Esophagus mucosa (tissue), 1 donor: ENCODE results near the gene CABP4. TPM values are rescaled to one million over a fixed set of nuclear protein-coding genes. Genes with fewer than 3 reads are reported as not detected.
A peak's percentile ranks its signal among the peaks of the same experiment; 100 is the strongest.

Experiments used
- ATAC-seq: fragments of 200-7000 bp; cut with Tn5 transposase; one replicate; pipeline ENCODE4 v1.9.1; 2020
- total RNA-seq: library from RNA; stranded (reverse); gene quantifications from one replicate; pipeline ENCODE4 v1.2.4, GENCODE V29; 2023
- donor health status: DM: yes; HTN: yes; CAD: no.

Gene CABP4
- 0.24 TPM for total RNA-seq

DNA sequence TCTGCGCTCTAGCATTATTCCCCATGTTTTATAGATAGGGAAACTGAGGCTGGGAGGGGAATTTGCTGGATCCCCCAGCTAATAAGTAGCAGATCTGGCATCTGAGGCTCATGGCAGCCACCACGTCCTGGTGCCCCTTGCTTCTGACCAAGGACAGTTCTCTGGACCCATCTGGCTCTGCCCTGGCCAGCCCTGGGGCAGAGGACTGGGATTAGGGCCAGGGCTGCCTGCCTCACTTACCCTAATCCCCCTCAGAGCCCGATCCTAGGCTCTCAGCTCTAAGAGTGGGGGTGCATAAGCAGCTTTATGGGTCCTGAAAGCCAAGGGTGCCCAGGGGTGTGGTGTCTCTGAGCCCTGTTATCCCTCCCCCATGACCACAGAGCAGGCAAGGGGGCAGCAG lies at the start of gene CABP4:
TSS of gene CABP4 (plus strand) at position 301 of the 400 bp plus-strand sequence. CDS start at position 371, 70 bp downstream.
- no peak for ATAC-seq

DNA sequence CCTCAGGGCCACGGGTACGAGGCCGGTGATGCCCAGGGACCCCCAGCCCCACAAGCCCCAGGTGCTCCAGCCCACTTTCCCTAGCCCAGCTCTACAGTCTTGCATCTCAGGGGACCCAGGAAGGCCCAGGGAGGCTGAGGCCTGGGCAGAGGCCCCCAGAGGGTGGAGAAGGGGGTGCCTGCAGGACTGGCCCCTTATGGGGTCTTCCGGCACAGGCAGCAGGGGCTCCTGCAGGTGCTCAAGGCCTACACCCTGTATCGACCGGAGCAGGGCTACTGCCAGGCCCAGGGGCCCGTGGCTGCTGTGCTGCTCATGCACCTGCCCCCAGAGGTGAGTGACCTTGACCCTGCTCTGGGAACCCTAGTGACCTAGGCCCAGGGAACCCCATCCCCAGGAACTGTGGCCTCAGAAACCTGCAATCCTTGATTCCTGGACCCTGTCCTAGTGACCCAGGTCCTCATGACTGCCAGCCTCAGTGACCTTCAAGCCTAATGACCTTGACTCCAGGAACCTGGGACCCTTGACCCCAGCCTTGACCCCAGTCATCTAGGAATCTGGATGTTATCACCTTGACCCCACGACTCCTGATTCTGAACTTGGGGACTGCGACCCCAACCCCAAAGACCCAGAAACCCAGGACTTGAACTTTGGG lies 49.3 kb upstream of the CABP4 start:
- ATAC-seq: no peak

DNA sequence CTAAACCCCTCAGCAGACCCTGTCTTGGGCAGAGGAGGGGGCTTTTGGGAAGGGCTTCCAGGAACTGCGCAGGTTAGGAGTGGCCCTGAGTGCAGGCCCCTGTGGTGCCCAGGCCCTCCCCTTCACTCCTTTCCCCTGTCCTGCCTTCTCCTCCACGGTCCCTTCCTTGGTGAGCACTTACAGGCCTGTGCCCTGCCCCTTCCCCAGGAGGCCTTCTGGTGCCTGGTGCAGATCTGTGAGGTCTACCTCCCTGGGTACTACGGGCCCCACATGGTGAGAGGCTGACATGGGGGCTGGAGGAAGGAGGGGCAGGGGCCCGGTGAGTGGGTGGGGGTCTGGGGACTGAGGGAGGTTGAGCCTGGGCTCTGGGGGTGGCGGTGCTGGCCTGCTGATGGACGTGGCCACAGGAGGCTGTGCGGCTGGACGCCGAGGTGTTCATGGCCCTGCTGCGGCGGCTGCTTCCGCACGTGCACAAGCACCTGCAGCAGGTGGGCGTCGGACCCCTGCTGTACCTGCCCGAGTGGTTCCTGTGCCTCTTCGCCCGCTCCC lies 48.7 kb upstream of the CABP4 start:
- no peak for ATAC-seq

- no peak for ATAC-seq
Measured at GRCh38 chr11:67406969-67407687, 48.0 kb upstream of the CABP4 start.

- no peak for ATAC-seq
Measured at GRCh38 chr11:67407688-67408163, 47.4 kb upstream of the CABP4 start.

- no peak for ATAC-seq
Measured at GRCh38 chr11:67408437-67409200, 46.5 kb upstream of the CABP4 start.

GRCh38 chr11:67409261-67409666 lies 45.9 kb upstream of the CABP4 start:
- ATAC-seq: peak; percentile 17

DNA sequence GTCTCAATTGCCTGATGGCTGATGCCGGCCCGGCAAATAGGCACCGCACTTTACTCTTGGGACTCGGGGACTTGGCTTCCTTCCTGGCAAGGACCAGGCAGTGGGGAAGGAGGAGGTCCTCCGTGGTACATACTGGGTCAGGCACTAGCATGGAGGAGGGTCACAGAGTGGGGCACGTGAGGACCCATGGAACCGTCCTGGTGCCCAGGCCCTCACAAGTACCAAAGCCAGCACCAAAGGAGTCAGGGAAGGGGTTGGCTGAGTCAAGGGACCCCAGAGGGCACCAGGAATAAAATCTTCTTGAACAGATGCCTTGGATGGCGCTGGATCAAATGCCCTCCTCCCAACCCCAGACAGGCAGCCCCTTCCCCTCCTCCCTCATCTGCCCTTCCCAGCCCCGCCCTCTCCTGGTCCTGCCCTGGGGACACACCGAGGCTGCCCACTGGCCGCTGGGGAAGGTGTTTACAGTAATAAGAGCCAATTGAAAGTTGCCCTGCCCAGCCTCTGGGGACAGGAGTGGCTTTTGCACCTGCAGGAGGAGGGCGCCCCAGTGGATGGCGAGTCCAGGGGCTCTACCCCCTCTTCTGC lies 45.3 kb upstream of the CABP4 start:
- ATAC-seq: peak; percentile 4

GRCh38 chr11:67410369-67410831 lies 44.8 kb upstream of the CABP4 start:
- no peak for ATAC-seq

- no peak for ATAC-seq
Measured at GRCh38 chr11:67410984-67411784, 44.0 kb upstream of the CABP4 start.

DNA sequence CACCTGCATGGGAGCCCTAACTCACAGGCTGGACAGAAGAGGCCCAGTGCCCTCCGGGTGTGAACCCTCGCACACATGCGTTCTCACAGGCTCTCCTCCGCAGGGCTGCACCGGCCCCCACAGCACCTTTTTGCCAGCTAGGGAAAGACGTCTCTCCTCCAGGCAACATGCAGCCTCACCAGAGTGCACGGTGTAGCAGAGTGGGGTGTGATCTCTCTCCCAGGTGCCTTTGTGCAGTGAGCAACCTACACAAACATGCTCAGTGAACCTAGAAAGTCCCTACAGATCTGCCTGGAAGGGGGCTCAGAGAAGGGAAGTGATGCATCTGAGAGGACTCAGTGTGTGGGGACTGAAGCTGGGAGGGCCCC lies 43.4 kb upstream of the CABP4 start:
- no peak for ATAC-seq

DNA sequence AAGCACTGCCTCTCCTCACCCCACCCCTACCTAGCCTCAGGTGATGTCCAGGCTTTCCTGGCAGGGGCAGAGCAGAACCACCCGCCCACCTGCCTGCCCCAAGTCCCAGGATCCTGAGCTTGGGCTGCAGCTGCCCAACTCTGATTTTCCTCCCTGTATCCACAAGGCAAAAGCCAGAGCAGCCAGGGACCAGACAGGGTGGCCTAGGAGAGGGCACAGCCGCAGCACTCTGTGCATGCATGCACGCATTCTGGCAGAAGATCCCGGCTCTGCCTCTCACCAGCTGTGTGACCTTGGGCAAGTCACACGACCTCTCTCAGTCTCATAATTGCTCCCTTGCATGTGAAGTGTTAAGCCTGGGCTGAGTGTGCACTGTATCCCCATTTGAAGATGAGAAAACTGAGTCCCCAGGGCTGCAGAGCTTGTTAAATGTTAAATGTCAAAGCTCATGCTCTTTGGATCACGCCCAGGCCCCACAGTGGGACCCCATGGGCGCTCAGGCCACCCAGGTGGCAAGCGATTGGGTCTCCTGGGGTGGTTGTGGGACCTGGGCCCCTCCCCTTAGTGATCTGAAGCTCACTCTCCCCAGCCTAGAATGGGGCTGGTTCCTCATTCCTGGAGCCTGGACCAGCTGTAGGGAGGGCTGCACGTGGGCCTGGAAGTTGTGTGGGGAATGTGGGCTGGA lies 42.5 kb upstream of the CABP4 start:
- no peak for ATAC-seq

DNA sequence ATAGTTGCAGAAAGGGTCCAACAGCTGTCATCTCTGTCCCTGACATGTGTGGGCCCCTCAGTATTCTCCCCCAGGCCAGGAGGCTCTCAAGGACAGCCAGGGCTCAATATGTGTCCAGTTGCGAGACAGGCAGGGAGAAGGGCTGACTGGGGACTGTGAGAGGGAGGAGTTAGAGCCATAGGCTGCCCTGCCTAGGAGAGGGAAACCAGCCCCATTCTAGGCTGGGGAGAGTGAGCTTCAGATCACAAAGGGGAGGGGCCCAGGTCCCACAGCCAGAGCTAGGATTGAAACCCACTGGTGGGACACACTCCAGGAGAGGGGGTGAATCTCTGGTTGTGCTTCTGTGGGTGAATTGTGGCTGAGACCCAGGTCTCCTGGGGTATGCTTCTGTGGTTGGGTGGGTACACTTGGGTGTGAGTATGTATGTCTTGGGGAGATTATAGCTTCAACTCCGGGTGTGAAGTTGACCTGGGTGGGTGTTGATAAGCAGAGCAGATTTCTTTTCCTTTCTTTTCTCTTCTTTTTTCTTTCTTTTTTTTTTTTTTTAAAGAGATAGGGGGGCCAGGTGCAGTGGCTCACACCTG lies 41.8 kb upstream of the CABP4 start:
- ATAC-seq: no peak

DNA sequence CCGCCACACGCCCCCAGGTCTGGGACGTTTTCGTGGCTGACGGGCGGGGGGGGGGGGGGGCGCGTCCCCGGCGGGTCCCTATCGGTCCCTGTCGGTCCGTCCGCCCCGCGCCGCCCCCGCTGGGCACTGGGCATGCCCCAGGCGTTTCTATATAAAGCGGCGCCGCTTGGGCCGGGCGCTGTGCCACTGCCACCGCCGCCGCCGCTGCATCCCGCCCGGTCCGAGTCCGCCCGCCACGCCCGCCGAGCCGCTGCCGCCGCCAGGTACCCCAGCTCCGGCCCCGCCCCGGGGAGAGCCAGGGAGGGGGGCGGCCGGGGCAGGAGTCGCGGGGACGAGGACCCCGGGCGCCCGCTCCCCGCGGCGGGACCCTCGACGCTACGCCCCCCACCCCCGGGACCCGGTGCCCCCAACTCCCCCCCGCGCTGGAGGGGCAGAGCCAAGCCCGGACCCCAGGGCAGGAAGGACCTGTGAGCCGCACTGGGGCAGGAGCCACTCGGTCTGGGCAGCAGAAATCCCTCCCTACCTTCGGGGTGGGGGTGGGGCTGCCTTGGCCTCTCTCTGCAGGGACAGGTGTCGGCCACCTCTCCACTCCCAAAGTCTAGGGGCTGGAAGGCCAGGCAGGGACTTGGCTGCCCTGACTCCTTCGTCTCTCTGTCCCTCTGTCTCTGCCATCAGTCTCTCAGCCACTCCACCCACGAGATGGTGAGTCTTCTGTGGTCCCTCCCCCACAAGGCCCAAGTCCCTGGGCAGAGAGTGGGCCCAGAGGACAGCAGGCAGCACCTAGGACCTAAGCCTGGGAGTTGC lies 39.5 kb upstream of the CABP4 start, which contains the start of gene CARNS1:
TSS of gene CARNS1 (plus strand) at position 178 of the 804 bp plus-strand sequence. CDS start at position 700, 522 bp downstream.
- no peak for ATAC-seq

GRCh38 chr11:67416416-67417335 lies 38.5 kb upstream of the CABP4 start:
- ATAC-seq: no peak

- no peak for ATAC-seq
Measured at GRCh38 chr11:67417425-67417824, 37.7 kb upstream of the CABP4 start.

GRCh38 chr11:67418476-67419281 lies 36.5 kb upstream of the CABP4 start:
- no peak for ATAC-seq
